Right lobe of liver (tissue), 4 donors: ENCODE results near the gene ZNF778.

Experiments used
- CTCF ChIP-seq, 4 donors: fragments of 200-600 bp in 3 of 4; fragments of 450-650 bp in 1 of 4; IDR thresholded peaks; one replicate each; pipeline versions ENCODE4 v1.5.1 to v1.8.0; 2016 to 2022; ENCODE audit warnings: antibody characterized with exemption in 4 of 4, mild to moderate bottlenecking in 2 of 4
- POLR2A ChIP-seq: fragments of 450-650 bp; IDR thresholded peaks from one replicate; pipeline ENCODE4 v1.6.1; 2017; ENCODE audit warnings: antibody characterized with exemption, mild to moderate bottlenecking
- donor health status: DM: no; HTN: no; CAD: no.
- donor health status: DM: no; HTN: no; CAD: no.
- donor health status: DM: no; HTN: yes; CAD: no.

- TF ChIP-seq POLR2A (no peak), CTCF (IDR thresholded peaks at IDR 0.05) (no peak)
Measured at GRCh38 chr16:89207993-89208392, 9.5 kb upstream of the ZNF778 start.
